ENCODE results near the gene SCYGR7.
"Not testable (repeated sequence)": the region's sequence is repeated elsewhere in the genome, so short reads cannot be mapped to it uniquely, and the experiment has no call there.

SCYGR7 gene

DNA sequence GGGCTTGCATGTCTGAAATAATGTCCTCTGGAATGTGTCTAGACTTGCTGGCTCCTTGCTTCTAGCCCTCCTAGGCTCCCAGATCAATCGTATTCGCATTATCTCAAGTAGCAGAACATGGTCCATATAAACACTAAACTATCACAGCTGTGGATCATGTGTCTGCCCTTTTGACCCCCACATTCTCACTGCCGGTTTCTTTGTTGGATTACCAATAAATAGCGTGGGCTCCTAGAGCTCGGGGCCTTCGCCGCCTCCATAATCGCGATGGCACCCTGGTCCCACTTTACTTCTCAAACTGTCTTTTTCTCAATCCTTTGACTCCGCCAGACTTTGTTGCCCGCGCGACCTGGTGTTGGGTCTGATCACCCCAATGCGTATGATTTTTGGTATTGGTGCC lies 11.2 kb downstream of the SCYGR7 start:
- Histone ChIP-seq H3K4me3 (ENCODE audit: low read depth in 1 of 2, low read length in 1 of 2) (no peak overlapping the region), H3K4me1 (ENCODE audit: control insufficient read depth in 1 of 2, insufficient read depth in 1 of 2, low read depth in 1 of 2, low read length in 1 of 2) (no peaks in the 10 kb centered on the region), H3K36me3 (no peaks in the 10 kb centered on the region), H3K27me3 (no peaks in the 10 kb centered on the region), H3K27ac (no peak overlapping the region), H3K9me3 (no peaks in the 10 kb centered on the region)
- TF ChIP-seq, protein P1, sequence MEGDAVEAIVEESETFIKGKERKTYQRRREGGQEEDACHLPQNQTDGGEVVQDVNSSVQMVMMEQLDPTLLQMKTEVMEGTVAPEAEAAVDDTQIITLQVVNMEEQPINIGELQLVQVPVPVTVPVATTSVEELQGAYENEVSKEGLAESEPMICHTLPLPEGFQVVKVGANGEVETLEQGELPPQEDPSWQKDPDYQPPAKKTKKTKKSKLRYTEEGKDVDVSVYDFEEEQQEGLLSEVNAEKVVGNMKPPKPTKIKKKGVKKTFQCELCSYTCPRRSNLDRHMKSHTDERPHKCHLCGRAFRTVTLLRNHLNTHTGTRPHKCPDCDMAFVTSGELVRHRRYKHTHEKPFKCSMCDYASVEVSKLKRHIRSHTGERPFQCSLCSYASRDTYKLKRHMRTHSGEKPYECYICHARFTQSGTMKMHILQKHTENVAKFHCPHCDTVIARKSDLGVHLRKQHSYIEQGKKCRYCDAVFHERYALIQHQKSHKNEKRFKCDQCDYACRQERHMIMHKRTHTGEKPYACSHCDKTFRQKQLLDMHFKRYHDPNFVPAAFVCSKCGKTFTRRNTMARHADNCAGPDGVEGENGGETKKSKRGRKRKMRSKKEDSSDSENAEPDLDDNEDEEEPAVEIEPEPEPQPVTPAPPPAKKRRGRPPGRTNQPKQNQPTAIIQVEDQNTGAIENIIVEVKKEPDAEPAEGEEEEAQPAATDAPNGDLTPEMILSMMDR (IDR thresholded peaks at IDR 0.05) = no peak

DNA sequence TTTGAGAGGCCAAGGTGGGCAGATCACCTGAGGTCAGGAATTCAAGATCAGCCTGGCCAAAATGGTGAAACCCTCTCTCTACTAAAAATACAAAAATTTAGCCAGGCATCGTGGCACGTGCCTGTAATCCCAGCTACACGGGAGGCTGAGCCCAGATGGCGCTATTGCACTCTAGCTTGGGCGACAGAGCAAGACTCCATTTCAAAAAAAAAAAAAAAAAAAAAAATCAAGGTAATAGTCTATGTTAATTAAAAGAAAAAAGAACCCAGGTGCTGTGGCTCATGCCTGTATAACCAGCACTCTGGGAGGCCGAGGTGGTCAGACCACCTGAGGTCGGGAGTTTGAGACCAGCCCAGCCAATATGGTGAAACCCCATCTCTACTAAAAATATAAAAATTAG lies 12.6 kb downstream of the SCYGR7 start:
- not testable (repeated sequence) for H3K4me3 ChIP-seq (ENCODE audit: low read depth in 1 of 2, low read length in 1 of 2); H3K4me1 ChIP-seq (ENCODE audit: control insufficient read depth in 1 of 2, insufficient read depth in 1 of 2, low read depth in 1 of 2, low read length in 1 of 2); H3K36me3 ChIP-seq; H3K27me3 ChIP-seq; H3K9me3 ChIP-seq; H3K27ac ChIP-seq

DNA sequence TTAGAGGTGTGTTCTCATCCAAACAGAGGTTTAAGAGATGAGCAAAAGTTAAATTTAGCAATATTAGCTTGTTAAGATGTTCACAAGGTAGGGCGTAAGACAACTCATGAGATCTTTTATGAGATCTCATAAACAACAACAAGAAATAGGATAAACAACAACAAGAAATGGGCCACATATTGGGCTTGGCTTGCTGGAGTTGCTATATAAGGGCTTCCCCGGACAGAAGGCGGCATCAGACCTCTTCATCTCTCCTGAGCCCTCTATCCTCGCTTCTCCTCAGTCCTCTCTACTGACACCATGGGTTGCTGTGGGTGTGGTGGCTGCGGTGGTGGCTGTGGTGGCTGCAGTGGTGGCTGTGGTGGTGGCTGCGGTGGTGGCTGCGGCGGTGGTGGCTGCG lies 17.5 kb downstream of the SCYGR7 start, which contains the start of gene SCYGR8:
SCYGR8 (plus strand) TSS at position 301 of the 400 bp plus-strand sequence; CDS start at position 301, 0 bp downstream.
- TF ChIP-seq, protein P1 (IDR thresholded peaks at IDR 0.05) = no peak

DNA sequence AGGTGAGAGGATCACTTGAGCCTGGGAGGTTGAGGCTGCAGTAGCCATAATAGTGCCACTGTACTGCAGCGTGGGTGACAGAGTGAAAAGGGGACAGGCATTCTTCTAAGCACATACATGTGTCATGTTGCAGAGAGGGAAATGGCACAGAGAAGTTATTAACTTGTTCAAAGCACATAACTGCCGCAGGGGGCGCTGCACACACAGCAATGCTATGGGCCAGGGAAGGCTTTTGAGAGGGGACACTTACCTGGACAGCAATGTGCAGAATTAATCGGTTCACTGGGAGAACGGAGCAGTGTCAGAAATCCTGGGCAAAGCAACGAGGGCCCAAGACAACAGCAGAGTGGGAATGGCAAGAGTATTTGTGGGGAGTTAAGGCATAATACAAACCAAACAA lies 19.9 kb downstream of the SCYGR7 start:
- H3K9me3 ChIP-seq = no peaks in the 10 kb centered on the region
- H3K27ac ChIP-seq = no peak overlapping the region
- H3K36me3 ChIP-seq = no peaks in the 10 kb centered on the region
- TF ChIP-seq, protein P1 (IDR thresholded peaks at IDR 0.05) = no peak
- no peaks in the 10 kb centered on the region for H3K27me3 ChIP-seq
- no peaks in the 10 kb centered on the region for H3K4me1 ChIP-seq (ENCODE audit: control insufficient read depth in 1 of 2, insufficient read depth in 1 of 2, low read depth in 1 of 2, low read length in 1 of 2)
- H3K4me3 ChIP-seq (ENCODE audit: low read depth in 1 of 2, low read length in 1 of 2) = no peak overlapping the region

More for the DNA sequence above, 17.5 kb downstream of the SCYGR7 start, which contains the start of gene SCYGR8:
- Histone ChIP-seq H3K36me3 (no peaks in the 10 kb centered on the region), H3K27me3 (no peaks in the 10 kb centered on the region), H3K4me3 (ENCODE audit: low read depth in 1 of 2, low read length in 1 of 2) (no peak within 1 kb of the TSS), H3K4me1 (ENCODE audit: control insufficient read depth in 1 of 2, insufficient read depth in 1 of 2, low read depth in 1 of 2, low read length in 1 of 2) (no peaks in the 10 kb centered on the region), H3K9me3 (no peaks in the 10 kb centered on the region), H3K27ac (no peak within 1 kb of the TSS)

DNA sequence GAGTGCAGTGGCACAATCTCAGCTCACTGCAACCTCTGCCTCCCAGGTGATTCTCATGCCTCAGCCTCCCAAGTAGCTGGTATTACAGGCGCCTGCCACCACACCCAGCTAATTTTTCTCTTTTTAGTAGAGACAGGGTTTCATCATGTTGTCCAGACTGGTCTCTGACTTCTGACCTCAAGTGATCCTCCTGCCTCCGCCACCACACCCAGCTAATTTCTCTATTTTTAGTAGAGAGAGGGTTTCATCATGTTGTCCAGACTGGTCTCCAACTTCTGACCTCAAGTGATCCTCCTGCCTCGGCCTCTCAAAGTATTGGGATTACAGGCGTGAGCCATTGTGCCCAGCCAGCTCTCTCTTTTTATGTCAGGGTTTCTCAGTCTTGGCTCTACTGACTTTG lies 28.1 kb downstream of the SCYGR7 start:
- not testable (repeated sequence) for H3K9me3 ChIP-seq; H3K4me3 ChIP-seq (ENCODE audit: low read depth in 1 of 2, low read length in 1 of 2); H3K4me1 ChIP-seq (ENCODE audit: control insufficient read depth in 1 of 2, insufficient read depth in 1 of 2, low read depth in 1 of 2, low read length in 1 of 2); H3K27ac ChIP-seq; H3K36me3 ChIP-seq; H3K27me3 ChIP-seq

DNA sequence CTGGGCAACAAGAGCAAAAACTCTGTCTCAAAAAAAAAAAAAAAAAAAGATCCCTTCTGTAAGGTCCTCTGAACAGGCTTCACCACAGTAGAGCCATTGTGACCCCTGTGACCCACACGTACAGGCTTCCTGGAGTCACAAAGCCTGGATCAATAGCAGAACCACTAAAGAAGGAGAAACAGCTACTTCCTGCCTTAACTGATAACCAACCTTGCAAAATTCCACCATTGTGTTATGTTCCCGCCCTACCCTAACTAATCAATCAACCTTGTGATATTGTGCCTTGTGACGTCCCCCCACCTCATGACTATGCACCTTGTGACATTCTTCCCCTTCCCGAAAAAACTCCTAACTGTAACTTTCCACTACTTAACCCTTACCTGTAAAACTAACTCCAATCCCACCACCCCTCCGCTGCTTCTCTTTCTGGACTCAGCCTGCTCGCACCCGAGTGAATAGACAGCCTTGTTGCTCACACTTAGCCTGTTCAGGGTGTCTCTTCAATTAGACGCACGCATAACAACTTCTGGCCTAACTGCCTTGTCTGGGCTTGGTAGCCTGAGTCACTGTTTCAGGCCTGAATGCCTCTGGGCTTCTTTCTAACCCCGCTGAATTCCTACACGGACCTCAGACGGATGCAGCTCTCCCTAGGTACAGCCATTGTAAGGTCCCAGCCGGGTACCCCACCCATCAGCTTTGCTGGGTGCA lies 31.4 kb downstream of the SCYGR7 start:
- H3K4me1 ChIP-seq (ENCODE audit: control insufficient read depth in 1 of 2, insufficient read depth in 1 of 2, low read depth in 1 of 2, low read length in 1 of 2) = no peaks in the 10 kb centered on the region
- TF ChIP-seq, protein P1 (IDR thresholded peaks at IDR 0.05) = no peak
- no peak overlapping the region for H3K27ac ChIP-seq
- no peaks in the 10 kb centered on the region for H3K27me3 ChIP-seq
- no peaks in the 10 kb centered on the region for H3K9me3 ChIP-seq
- H3K4me3 ChIP-seq (ENCODE audit: low read depth in 1 of 2, low read length in 1 of 2) = no peak overlapping the region
- H3K36me3 ChIP-seq = no peaks in the 10 kb centered on the region

Data from neutrophil (primary cell).